NCI-H187 treated with DMSO at 0.1 percent for 48 hours (cell line): ENCODE measurements around the gene CHD1.

ENCODE experiments used
- DNase-seq: peaks from one replicate; lab custom pipeline; 2025; lab: John Stamatoyannopoulos, UW

The CHD1 gene

DNA sequence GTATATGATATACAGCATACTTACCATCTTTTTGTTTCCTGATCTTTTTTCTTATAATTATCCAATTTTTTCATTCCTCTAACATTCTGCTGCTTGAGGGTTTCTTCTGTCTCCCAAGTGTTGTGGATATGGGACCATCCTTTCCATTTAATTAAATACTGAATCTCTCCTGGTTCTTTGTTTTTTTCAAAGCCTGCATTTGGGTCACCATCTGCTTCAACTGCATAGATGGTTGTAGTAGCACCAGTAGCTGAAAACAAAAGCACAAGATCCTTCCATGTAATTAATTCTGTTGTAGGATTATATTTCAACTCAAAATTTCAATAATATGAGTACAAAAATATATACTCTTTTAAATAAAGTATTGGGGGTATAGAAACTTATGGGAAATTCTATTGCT, 29.4 kb downstream of the CHD1 start:
- no peak for DNase-seq

- no peak for DNase-seq
These were observed 30.1 kb downstream of the CHD1 start for GRCh38 chr5:98898743-98899142.

- DNase-seq = no peak
These were observed 37.2 kb downstream of the CHD1 start for GRCh38 chr5:98891591-98891990.

DNA sequence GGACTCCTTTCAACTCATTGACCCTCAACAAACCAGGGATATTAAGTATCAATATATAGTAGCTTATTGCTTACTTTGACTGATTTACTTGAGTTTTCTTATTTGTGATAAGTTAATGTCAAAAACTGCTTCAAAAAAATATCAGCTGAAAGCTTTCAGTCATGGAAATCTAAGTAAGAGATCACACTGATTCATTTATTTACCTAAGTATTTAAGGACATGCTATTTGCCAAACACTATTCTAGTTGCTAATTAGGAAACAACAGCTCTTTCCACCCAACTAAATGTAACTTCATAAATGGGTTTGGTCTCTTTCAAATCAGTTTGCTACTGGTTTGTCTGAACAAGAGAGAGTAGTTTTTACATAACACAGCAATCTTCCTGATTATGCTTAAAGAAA, 48.2 kb downstream of the CHD1 start:
- no peak for DNase-seq

DNA sequence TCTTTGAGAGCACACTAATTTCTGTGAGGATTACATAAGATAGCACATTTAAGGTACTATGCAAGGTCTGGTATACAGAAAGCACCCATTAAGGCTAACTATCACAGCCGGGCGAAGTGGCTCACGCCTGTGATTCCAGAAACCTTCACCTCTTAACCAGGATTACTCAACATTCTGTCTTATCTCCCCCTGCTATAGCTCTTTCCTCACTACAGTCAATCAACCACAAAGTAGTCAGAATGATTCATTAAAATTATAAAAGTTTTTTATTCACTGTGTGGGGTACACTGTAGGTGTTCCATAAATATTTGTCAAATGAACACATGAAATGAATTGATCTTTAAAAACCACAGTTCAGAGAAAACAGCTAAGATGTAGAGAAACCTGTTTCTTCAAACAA, 48.7 kb downstream of the CHD1 start:
- DNase-seq = no peak

GRCh38 chr5:98877600-98877999, 51.2 kb downstream of the CHD1 start:
- no peak for DNase-seq

DNA sequence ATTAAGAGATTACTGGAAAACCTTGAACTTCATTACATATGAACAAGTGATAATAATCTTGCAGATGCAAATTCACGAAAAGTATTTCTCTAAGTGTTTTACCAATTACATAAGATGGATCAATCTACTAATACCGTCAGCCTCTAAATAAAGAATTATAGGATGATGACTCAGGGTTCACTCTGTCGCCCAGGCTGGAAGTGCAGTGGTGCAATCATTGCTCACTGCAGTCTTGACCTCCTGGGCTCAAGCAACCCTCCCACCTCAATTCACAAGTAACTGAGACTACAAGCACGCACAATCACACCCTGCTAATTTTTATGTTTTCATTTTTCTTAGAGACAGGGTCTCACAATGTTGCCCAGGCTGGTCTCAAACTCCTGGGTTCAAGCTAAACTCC, 56.1 kb downstream of the CHD1 start:
- no peak for DNase-seq

- DNase-seq = no peak
These were observed 63.1 kb downstream of the CHD1 start for GRCh38 chr5:98865690-98866089.

GRCh38 chr5:98847054-98847453, 81.8 kb downstream of the CHD1 start:
- DNase-seq = no peak

GRCh38 chr5:98846520-98846919, 82.3 kb downstream of the CHD1 start:
- no peak for DNase-seq

- no peak for DNase-seq
These were observed 82.9 kb downstream of the CHD1 start for GRCh38 chr5:98845878-98846277.

DNA sequence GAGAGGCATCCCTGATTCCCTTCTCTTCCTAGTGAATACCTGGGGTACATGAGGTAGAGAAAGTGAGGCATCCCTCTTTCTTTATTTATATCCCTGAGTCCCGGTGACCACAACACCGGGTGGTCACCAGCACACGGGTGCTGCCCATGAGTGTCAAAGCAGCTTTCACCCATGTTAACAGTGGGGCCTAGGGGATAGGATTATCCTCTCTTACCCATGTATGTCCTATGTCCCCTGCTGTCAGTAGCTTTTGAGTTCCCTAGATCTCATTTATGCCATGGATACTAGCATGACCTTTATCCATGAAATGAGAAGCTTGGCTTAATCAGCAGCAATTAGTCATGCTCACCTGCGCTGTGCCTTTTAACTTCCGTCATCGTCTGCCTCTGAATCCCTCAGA, 83.9 kb downstream of the CHD1 start:
- no peak for DNase-seq

DNA sequence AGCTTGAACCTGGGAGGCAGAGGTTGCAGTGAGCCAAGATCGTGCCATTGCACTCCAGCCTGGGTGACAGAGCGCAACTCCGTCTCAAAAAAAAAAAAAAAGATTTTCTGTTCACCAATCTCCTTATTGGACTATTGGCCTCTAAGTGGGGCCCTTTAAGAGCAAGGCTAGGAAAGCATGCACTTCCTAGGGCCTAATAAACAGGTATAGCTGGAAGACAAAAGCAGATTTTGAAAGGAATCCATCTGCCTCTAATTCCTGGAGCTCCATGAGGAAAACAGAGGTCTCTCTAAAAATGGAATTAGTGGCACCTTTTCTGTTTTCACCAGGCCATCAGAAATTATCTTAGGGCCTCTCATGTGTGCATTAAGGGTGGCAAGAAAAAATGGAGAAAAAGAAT, 85.3 kb downstream of the CHD1 start:
- no peak for DNase-seq

DNA sequence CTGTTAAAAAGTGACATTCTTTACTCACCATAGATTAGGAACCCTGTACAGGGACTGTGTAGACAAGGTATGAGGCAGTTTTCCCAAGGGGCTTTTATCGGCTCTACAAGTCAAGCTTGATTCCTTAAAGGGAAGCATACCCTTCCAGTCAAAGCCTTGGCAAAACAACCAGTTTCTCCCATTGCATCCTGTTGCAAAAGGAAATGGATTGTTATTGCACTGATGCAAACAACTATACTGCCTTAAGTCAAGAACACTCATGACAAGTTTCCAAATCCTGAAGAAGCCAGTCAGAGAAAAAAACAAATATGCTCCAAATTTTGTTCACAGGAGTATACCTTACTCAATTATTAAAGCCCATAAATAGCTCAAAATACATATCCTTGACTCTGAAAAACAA, 87.9 kb downstream of the CHD1 start:
- no peak for DNase-seq

DNA sequence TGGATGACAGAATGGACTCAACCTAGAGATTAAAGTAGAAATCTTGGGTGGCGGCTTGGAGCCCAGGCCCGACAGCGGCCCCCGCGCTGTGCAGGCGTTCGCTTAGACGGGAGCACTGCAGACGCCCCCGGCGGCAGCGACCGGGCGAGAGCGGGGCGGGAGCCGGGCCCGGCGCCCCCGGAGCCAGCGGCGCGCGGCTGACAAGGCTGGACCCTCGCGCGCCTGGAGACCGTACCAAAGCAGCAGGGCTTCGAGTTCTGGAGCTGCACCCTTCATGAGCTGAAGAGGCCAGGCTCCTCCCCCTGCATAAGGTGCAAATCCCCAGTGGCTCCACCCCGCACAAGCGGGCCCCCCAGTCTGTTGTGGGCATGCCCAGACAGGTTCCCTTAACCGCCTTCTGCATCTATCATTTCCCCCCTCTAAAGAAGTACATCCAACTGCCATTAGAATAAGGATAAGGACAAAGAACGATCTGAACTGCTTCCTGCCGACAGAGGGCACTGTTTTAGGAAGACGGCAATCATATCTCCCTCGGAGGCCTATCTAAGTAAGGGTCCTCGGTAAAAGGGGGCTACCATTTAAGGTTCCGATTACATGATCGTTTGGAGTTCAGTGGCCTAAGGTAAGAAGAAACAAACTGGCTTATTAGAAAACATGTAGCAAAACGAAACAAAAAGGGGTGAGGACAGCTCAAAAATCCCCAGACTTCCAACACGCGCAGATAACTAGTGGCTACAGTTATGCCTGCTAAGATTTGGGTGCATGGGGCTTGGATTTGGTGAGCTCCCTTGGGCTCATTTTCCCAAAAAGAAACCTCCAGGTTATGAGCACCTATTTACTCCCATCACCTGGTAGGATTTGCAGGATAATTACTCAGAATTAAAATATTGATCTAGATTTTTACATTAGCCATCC, 89.1 kb downstream of the CHD1 start:
- DNase-seq = no peak

DNA sequence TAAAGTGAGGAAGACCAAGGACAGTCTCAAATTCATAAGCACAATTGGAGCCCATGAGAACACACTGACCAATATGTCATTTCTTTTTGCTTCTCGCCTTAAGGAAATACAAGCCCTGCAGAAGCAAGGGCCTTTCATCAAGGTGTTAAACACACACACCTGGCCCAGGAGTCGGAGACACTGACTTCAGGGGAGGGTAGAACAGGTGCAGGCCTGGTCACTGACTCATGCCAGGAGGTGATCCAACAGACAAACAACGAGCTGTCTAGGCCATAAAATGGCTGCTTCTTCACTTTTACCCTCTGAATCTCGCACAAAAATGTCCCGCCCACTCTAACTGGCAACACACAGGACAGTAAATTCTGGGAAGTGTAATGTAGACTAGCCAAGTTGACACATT, 92.6 kb downstream of the CHD1 start:
- DNase-seq = no peak

- DNase-seq = no peak
These were observed 101.1 kb downstream of the CHD1 start for GRCh38 chr5:98827588-98828284.

- no peak for DNase-seq
These were observed 101.6 kb downstream of the CHD1 start for GRCh38 chr5:98827161-98827560.

- DNase-seq = no peak
These were observed 103.0 kb downstream of the CHD1 start for GRCh38 chr5:98825582-98826375.

- DNase-seq = no peak
These were observed 112.1 kb downstream of the CHD1 start for GRCh38 chr5:98816582-98817222.

GRCh38 chr5:98813755-98814154, 115.1 kb downstream of the CHD1 start:
- DNase-seq = no peak

DNA sequence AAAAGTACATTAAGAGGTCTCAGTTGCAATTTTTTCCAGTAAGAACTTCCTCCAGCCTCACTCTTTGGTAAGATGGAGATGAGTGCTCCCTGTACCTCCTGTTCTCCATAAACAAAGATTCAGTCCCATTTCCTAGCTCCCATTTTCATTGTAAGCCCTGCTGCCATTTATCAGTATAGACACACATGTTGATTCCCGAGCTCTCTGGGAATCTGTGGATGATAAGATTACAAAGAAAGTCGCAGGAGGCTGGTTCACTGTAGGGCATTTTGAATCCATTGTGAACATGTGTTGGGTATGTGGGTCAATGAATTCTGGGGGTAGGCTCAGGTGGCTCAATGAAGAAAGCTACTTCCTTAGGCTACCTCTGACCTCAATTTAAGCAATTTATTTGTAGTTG, 118.6 kb downstream of the CHD1 start:
- no peak for DNase-seq
